GM21717 (cell line): ENCODE results near the gene ADRB1.

Source experiments
- ATAC-seq: cut with Tn5 transposase; IDR thresholded peaks from one replicate; pipeline ENCODE4 v1.9.1; 2021; ENCODE audit warnings: mild to moderate bottlenecking, moderate library complexity; ENCODE audit not compliant: unreplicated experiment

ADRB1 gene

DNA sequence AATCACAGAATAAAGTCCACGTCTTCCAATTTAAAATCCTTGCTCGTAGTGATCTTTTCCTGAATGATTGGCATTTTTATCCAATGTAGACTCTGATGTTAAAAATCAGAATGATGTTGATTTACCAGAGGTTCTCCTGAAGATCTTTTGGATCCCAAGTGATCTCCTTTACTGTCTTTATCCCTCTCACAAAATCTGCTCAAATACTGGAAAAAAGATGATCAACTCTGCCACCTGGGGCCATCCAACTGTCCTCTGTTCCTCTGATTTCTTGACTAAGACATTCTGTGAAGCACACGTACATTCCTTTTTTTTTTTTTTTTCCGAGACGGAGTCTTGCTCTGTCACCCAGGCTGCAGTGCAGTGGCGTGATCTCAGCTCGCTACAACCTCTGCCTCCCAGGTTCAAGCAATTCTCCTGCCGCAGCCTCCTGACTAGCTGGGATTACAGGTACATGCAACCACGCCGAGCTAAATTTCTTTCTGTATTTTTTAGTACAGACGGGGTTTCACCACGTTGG is 18.0 kb upstream of the ADRB1 start:
- no peak for ATAC-seq

DNA sequence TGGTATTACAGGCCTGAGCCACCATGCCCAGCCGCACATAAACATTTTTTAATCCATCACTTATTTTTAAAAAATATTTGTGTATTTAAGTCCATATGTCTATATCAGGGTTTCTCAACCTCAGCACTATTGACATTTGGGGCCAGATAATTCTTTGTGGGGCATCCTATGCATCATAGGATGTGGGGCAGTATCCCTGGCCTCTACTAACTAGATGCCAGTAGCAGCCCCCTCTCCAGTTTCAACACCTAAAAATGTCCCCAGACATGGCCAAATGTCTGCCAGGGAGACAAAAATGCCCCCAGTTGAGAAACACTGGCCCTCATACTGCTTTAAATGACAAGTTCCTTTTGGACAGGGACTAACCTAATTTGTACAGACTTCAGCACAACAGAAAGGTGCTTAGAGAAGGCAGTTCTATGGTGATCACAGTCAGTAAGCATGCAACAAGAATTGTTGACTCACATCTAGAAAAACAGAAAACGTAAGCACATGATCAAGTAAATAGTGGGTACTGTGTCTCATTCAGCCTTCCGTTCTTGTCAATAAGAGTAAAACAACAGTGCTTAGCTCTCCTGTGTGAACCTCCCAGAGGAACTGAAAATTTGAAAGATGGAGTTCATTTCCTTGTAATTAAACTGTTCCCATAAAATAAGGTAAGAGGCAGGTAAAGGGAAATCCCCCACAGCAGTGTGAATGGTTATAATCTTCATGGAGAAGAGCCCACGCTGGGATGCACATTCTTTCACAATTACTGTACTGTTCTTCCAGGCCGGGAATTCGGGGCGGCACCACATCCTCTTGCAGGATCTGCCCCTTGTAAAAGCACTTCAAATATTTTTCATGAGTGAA is 17.3 kb upstream of the ADRB1 start:
- no peak for ATAC-seq

DNA sequence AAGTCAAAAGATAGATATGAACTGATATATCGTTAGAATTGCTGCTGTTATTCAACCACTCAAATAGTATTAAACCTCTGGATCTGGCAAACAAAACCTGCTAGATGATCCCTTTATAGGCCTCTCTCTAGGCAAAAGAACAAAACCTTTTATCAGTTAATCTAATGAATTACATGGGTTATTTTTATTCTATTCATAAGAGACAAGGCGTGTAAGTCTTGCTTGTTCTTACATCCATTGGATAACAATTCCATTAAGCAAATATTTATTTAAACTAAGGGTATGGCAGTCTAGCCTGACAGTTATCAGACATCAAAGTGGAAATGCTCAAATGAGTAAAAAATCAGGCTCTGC is 16.6 kb upstream of the ADRB1 start:
- no peak for ATAC-seq

DNA sequence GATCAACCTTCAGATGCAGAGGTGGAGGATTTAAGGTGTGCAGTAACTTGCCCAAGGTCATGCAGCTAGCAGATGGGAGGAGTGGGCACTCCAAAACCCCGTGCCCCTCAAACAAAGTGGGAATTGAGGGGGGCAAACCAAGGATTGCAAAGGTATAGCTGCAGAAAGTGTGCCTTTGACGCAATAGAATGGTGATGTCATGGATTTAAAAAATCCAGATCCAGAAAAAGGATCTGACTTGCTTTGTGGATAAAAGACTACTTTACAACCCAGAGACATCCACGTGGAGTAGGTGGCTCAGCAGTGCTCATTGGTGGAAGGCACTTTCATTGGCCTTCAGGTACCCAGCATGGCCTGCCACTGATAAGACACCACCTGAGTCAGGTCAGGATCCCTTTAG is 15.7 kb upstream of the ADRB1 start:
- no peak for ATAC-seq

DNA sequence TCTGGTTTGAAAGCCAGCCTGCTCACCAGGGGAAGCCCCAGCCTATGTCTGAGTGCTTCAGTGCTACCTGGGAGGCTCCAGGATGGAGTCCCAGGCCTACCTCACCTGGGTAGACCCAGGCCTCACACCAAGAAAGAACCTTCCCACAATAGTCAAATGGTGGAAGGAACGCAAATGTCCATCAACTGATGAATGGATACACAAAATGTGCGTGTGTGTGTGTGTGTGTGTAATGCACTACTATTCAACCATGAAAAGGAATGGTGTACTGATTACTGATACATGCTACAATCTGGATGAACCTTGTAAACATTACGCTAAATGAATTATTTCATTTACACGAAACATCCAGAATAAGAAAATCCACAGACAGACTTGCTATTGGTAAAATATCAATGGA is 15.2 kb upstream of the ADRB1 start:
- ATAC-seq = no peak

DNA sequence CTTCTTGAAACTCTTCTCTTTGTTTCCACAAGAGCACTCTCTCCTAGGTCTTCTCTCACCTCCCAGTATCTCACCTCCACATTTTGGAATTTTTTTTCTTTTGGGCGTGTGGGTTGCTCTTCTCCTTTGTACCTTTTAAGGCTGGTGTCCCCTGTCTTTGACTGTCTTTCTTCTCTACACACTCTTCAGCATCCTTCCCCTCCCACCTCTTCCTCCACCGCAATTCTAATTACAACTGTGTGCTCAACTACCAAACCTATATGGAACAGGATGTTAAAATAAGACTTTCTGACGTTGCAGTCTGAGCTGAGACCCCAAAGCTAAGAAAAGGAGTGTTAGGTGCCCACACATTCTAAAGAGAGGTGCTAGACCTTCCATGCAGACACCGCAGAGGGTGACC is 14.0 kb upstream of the ADRB1 start:
- ATAC-seq = no peak

DNA sequence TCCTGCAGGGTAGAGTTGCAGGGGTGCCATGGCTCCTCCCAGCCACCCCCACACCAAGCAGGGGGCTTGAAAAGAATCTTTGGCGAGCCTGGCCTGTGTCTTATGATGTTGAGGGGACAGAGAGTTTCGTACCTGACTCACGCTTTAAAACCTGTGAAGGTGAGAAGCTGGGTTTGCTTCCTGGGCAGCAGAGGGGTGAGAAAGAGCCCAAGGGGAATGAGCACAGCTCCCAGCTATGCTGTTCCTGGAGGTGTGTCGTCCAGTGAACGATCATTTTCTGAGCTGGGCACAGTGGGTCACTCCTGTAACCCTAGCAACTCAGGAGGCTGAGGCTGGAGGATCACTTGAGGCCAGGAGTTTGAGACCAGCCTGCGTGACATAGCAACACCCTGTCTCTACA is 13.5 kb upstream of the ADRB1 start:
- ATAC-seq = no peak

DNA sequence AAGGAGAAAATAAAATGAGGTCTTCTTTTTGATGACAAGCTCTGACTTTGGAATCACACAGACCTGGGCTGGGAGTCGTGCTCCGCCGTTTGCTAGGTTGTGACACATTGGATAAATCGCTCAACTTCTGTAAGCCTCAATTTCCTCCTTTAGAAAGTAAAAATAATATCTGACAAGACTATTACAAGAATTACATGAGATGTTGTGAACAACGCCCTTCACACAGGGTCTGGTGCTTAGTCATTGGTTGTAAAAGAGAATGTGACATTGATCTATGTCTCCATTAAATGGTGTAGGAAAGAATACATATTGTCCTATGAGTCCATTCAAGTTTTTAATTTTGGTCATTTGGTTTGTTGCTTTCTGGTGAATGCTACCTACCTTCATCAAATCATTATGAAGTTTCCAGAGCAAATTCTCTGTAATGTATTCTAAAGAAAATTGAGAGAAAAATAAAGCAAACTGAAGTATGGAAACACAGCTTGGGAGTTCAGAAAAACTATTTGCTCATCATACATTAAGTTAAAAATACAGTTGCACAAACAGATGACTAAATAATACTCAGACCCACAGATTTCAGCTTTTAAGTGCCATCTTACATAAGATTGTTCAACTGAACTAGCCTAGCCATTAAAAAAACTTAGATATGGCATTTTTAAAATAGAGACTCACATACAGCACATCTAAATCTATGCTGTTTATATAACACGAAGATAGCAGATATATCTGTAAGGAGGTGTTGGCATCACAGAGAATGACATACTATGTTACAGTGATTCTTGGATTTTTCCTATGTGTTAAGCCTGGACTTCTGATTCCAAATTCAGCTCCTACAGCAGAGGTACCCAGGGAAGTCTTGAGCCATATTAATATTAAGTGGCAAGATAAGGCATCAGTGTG is 12.3 kb upstream of the ADRB1 start:
- ATAC-seq = no peak

DNA sequence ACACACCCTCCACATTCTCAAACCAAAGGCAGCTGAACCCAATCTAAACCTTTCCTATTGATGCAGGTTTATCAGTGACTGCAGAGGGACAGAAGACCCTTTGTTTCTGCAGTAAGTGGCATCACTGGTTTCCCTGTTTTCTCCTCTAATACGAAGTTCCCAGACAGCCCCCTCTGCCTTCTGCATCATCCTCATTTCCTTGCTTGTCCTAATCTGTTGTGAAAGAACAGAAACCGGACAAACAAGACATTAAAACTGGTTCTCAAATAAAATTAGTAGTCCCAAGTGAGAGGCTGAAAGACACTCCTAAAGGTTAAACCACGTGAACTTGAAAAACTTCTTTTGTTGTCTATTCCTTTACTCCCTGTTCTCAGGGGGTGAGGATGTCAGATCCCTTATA is 10.1 kb upstream of the ADRB1 start:
- ATAC-seq = no peak

DNA sequence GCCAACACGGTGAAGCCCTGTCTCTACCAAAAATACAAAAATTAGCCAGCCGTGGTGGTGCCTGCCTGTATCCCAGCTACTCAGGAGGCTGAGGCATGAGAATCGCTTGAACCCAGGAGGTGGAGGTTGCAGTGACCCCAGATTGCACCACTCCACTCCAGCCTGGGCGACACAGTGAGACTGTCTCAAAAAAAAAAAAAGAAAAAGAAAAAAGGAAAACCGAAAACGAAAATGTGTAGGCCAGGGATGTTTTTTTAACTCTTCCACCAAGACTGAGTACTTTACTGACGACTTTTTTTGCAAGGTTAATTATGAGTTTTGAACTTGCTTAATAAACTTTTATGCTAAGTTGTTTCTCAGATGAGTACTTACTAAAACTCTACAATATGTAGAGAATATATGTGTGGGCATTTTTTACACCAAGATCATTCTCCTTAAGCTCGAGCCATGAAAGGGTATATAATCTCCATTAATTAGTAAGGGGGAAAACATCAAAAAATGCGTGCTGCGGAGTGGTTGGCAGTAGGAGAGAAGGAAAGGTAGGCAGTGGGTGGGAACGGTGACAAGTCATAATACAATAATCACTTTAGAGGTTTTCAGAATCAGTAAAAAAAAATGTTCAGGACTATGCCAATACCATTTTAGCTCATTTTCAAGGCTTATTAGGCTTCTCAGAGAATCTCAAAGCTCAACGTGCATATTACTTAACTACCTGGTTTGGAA is 8.6 kb upstream of the ADRB1 start:
- no peak for ATAC-seq

DNA sequence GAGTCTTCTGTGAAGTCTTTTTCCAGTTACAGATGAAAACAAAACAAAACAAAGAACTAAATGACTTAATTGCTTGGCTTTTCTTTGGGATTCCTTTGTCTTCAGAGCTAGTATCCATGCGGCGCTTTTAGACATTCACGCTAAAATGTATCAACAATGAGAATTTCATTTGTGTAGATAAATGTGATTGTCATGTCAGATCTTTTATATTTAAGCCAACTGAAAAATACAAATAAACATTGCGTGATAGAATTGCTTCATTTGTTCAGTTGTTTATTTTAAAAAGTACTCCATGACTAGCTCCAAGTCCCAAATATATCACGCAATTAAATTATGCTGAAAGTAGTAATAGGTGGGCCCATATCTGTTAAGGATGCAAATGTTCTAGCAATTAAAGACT is 7.9 kb upstream of the ADRB1 start:
- ATAC-seq = no peak

DNA sequence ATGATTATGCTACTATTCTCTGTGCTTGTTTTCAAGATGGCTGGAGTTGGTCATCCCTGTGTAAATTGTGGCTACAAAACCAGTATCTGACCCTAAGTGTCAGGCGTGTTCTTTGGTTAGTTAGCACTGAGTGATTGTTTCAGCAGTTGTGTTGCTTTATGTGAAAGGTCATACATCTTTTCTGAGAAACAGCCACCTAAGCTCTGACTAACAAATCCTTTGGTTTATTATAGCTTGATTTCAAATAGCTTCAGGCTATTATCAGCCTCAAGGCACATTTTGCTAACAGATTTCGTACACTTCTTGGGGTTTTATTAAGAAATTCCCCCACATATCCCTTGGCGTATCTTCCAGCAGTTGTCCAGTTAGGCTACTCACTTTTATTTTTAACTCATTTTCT is 4.8 kb upstream of the ADRB1 start:
- ATAC-seq = no peak

DNA sequence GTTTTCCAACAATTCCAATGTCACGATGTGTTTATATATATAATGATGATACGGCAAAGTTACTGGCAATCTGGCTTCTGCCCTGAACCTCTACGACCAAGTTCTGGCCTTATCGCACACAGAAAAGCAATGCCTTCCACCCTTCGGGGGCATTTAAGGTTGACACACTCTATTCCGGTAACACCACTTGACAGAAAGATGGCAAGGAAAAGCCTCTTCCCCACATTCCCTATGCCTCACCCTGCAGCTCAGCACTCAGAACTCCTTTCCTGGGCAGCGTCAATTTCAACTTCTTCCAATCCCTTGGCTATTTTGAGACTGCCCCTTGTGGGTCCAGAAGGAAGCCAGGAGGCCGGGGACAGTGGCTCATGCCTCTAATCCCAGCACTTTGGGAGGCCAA is 2.5 kb upstream of the ADRB1 start:
- ATAC-seq = no peak

DNA sequence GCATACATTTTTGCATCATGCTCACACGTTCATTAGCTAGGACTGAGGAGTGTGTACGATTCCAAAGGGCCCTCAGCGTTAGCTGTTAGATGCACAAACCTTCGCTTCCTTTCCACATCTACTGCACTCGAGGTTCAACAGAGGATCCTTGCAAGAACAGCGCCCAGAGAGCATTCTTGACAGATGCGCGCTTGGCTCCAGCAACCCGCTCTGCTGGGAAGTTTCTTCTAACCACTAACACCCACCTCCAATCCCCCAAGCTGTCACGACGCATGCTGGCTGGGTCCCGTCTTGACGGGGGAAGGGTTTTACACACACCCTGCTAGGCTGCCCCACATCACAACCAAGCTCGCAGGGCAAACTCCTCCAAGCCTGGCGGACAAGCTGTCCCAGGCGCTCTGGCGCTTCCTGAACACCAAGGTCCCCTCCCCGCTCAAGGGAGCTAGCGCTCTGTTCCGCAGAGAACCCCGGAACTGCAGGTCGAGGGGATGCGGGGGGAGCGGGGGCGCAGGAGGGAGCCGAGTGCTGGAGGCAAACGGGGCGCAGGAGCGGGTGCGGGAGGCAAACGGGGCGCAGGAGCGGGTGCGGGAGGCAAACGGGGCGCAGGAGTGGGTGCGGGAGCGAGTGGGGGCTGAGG is 653 bp upstream of the ADRB1 start:
- no peak for ATAC-seq

DNA sequence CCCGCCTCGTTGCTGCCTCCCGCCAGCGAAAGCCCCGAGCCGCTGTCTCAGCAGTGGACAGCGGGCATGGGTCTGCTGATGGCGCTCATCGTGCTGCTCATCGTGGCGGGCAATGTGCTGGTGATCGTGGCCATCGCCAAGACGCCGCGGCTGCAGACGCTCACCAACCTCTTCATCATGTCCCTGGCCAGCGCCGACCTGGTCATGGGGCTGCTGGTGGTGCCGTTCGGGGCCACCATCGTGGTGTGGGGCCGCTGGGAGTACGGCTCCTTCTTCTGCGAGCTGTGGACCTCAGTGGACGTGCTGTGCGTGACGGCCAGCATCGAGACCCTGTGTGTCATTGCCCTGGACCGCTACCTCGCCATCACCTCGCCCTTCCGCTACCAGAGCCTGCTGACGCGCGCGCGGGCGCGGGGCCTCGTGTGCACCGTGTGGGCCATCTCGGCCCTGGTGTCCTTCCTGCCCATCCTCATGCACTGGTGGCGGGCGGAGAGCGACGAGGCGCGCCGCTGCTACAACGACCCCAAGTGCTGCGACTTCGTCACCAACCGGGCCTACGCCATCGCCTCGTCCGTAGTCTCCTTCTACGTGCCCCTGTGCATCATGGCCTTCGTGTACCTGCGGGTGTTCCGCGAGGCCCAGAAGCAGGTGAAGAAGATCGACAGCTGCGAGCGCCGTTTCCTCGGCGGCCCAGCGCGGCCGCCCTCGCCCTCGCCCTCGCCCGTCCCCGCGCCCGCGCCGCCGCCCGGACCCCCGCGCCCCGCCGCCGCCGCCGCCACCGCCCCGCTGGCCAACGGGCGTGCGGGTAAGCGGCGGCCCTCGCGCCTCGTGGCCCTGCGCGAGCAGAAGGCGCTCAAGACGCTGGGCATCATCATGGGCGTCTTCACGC is 825 bp downstream of the ADRB1 start:
- no peak for ATAC-seq

DNA sequence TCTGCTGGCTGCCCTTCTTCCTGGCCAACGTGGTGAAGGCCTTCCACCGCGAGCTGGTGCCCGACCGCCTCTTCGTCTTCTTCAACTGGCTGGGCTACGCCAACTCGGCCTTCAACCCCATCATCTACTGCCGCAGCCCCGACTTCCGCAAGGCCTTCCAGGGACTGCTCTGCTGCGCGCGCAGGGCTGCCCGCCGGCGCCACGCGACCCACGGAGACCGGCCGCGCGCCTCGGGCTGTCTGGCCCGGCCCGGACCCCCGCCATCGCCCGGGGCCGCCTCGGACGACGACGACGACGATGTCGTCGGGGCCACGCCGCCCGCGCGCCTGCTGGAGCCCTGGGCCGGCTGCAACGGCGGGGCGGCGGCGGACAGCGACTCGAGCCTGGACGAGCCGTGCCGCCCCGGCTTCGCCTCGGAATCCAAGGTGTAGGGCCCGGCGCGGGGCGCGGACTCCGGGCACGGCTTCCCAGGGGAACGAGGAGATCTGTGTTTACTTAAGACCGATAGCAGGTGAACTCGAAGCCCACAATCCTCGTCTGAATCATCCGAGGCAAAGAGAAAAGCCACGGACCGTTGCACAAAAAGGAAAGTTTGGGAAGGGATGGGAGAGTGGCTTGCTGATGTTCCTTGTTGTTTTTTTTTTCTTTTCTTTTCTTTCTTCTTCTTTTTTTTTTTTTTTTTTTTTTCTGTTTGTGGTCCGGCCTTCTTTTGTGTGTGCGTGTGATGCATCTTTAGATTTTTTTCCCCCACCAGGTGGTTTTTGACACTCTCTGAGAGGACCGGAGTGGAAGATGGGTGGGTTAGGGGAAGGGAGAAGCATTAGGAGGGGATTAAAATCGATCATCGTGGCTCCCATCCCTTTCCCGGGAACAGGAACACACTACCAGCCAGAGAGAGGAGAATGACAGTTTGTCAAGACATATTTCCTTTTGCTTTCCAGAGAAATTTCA is 1.7 kb downstream of the ADRB1 start:
- ATAC-seq = no peak

DNA sequence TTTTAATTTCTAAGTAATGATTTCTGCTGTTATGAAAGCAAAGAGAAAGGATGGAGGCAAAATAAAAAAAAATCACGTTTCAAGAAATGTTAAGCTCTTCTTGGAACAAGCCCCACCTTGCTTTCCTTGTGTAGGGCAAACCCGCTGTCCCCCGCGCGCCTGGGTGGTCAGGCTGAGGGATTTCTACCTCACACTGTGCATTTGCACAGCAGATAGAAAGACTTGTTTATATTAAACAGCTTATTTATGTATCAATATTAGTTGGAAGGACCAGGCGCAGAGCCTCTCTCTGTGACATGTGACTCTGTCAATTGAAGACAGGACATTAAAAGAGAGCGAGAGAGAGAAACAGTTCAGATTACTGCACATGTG is 2.4 kb downstream of the ADRB1 start:
- no peak for ATAC-seq

DNA sequence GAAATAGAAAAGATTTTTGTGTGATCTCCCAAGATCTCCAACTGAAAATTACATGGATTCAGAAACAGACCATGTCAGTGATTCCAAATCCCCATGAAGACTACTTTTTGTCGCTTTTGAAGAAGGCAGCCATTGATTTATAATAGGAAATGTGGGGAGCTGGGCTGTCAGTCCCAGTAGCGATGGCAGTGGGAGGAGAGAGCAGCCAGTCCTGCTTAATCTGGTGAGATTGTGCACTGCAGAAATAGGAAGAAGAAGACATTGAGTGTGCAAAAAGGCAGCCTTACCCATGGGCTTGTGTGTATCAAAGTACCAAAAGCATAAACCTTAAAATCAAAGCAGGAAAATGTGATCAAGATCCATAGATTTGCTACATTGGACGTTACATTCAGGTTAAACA is 4.8 kb downstream of the ADRB1 start:
- ATAC-seq = no peak

DNA sequence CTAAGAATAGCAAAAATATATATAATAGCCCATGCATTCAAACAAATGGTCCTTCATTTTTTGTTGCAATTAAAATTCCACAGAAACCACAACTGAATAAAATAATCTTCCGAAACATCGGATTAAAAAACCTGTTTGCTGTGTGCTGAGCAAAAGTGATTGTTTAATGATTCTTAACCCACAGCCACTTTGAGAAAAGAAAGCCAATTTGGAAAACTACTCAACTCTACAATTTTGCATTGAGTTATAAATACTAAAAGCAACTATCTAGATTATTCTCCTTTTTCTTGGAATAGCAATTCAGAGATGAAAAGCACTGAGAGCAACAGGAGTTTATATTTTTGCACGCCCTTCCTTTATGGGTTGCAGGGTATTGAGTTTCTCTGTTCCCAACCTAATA is 8.0 kb downstream of the ADRB1 start:
- no peak for ATAC-seq
